Natural killer cell (primary cell): ENCODE measurements around the gene TMBIM4. TPM values are rescaled to one million over a fixed set of nuclear protein-coding genes. Genes with fewer than 3 reads are reported as not detected.
A peak's percentile ranks its signal among the peaks of the same experiment; 100 is the strongest.

Experiments
- ATAC-seq, 3 donors: fragments of 150-1000 bp in 2 of 3; fragments of 200-7000 bp in 1 of 3; cut with Tn5 transposase; 1 replicate in 1 of 3; 2 replicates in 2 of 3; pipeline ENCODE4 v1.10.0; 2021; ENCODE audit warnings: mild to moderate bottlenecking in 2 of 3, moderate library complexity in 2 of 3
- DNase-seq, 2 donors: peaks; one replicate each; pipeline versions ENCODE4 v3.0.0 to v3.0.0-alpha.2; 2013 to 2021; ENCODE audit warnings: mixed read lengths in 1 of 2
- H3K27ac ChIP-seq: one replicate; pipeline ENCODE4 v1.5.1; 2013; ENCODE audit warnings: mild to moderate bottlenecking, low read length
- H3K27me3 ChIP-seq: one replicate; pipeline ENCODE4 v1.6.1; 2013; ENCODE audit warnings: low read length; ENCODE audit not compliant: control insufficient read depth, insufficient read depth
- H3K36me3 ChIP-seq: one replicate; pipeline ENCODE4 v1.6.1; 2013; ENCODE audit warnings: low read length; ENCODE audit not compliant: control insufficient read depth, insufficient read depth
- H3K4me1 ChIP-seq: one replicate; pipeline ENCODE4 v1.6.1; 2013; ENCODE audit warnings: low read length; ENCODE audit not compliant: control insufficient read depth, insufficient read depth
- H3K4me3 ChIP-seq: one replicate; pipeline ENCODE4 v1.5.1; 2013; ENCODE audit warnings: low read length
- H3K9me3 ChIP-seq: one replicate; pipeline ENCODE4 v1.6.1; 2013; ENCODE audit warnings: low read length; ENCODE audit not compliant: control insufficient read depth, insufficient read depth
- H3K27ac Mint-ChIP-seq, 2 donors: one replicate each; pipeline ENCODE4 v1.8.0; 2022; ENCODE audit warnings: mild to moderate bottlenecking in 2 of 2, mixed read lengths in 2 of 2, moderate library complexity in 1 of 2
- H3K27me3 Mint-ChIP-seq, 2 donors: one replicate each; pipeline ENCODE4 v1.8.0; 2022; ENCODE audit warnings: low read depth in 2 of 2, mixed read lengths in 2 of 2
- H3K36me3 Mint-ChIP-seq: one replicate; pipeline ENCODE4 v1.8.0; 2022; ENCODE audit warnings: mixed read lengths
- H3K4me1 Mint-ChIP-seq, 2 donors: one replicate each; pipeline ENCODE4 v1.8.0; 2022; ENCODE audit warnings: mixed read lengths in 2 of 2
- H3K4me3 Mint-ChIP-seq: one replicate; pipeline ENCODE4 v1.8.0; 2022; ENCODE audit warnings: mild to moderate bottlenecking, moderate library complexity, mixed read lengths
- H3K9me3 Mint-ChIP-seq, 2 donors: one replicate each; pipeline ENCODE4 v1.8.0; 2022; ENCODE audit warnings: mixed read lengths in 2 of 2
- WGBS: methylation state at CpG from one replicate; pipeline ENCODE4 v1.1.7; 2013; ENCODE audit warnings: missing lambda C conversion rate; ENCODE audit not compliant: insufficient coverage; 5-methylcytosine and 5-hydroxymethylcytosine counted together
- intact Hi-C: fragments of 100-400 bp; cut with micrococcal nuclease; formaldehyde crosslinking; loops from one replicate; pipeline ENCODE4 v1.14.2; 2022
- total RNA-seq, 4 donors: library from RNA; stranded (reverse); fragments of 120-200 nt in 1 of 4; gene quantifications; one replicate each; pipeline versions ENCODE4 v1.2.3 to v1.2.4, GENCODE V29; 2013 to 2022
- TF ChIP-seq, protein P1 (sequence below): fragments of 200-600 bp; IDR thresholded peaks from one replicate; pipeline ENCODE4 v1.8.0; 2022; ENCODE audit warnings: antibody characterized with exemption

TMBIM4 gene
- total RNA-seq, 3 donors from 2014 or later (not counting 1 experiment from before 2014, with no cell fraction given) = 46.6 to 72.0 (median 63.2) TPM

DNA sequence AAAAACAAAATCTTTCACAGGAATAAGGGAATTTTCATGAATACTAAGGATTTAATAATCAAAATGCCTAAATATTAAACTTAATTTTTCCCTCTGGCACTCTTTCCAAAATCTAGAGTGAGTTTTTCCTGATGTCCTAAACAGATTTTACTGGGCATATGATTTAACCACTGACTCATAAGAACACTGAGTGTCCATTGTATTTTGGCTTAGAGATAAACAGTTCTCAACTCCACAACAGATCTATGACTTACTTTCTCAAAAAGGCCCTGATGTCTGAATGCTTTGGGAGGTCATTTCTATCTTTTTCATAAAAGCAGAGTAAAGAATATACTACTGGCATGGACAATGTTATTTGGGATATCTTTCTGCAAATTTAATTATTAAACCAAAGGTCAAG, 15.0 kb downstream of the TMBIM4 start:
- TF ChIP-seq, protein P1, sequence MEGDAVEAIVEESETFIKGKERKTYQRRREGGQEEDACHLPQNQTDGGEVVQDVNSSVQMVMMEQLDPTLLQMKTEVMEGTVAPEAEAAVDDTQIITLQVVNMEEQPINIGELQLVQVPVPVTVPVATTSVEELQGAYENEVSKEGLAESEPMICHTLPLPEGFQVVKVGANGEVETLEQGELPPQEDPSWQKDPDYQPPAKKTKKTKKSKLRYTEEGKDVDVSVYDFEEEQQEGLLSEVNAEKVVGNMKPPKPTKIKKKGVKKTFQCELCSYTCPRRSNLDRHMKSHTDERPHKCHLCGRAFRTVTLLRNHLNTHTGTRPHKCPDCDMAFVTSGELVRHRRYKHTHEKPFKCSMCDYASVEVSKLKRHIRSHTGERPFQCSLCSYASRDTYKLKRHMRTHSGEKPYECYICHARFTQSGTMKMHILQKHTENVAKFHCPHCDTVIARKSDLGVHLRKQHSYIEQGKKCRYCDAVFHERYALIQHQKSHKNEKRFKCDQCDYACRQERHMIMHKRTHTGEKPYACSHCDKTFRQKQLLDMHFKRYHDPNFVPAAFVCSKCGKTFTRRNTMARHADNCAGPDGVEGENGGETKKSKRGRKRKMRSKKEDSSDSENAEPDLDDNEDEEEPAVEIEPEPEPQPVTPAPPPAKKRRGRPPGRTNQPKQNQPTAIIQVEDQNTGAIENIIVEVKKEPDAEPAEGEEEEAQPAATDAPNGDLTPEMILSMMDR = no peak
- H3K4me1 ChIP-seq = peaks cover 4% of the 10 kb centered on the region
- no peak overlapping the region for H3K4me3 ChIP-seq
- H3K4me3 Mint-ChIP-seq = no peak overlapping the region
- ATAC-seq (no peak), DNase-seq (no peak)
- no peaks in the 10 kb centered on the region for H3K9me3 Mint-ChIP-seq
- no peaks in the 10 kb centered on the region for H3K9me3 ChIP-seq
- H3K27ac Mint-ChIP-seq = peak overlapping the region; percentile 41 to 56
- peaks cover 37% of the 10 kb centered on the region for H3K36me3 ChIP-seq
- no peaks in the 10 kb centered on the region for H3K36me3 Mint-ChIP-seq
- H3K4me1 Mint-ChIP-seq = peaks cover 49 to 52% of the 10 kb centered on the region in 2 donors
- no peaks in the 10 kb centered on the region for H3K27me3 Mint-ChIP-seq
- no peaks in the 10 kb centered on the region for H3K27me3 ChIP-seq
- H3K27ac ChIP-seq = no peak overlapping the region
- intact Hi-C loops = no loop called here

DNA sequence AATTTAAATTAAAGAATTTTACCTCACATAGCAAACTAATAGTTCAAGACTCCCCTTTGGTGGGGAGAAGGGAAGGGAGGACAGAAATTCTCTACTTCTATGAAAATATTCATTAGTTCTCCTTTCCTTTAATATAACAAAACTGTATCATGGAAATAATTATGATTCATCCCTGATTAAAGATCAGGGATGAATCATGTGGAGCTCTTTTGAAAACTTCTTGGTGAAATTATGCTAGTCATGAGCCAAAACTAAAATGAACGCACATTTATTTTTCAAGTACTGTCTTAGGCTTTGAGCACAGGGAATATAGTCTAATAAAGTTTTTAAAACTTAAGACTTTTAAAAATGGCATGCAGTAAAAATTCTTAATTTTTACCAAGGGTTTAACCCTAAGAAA, 17.1 kb downstream of the TMBIM4 start:
- H3K27me3 ChIP-seq = no peaks in the 10 kb centered on the region
- Mint-ChIP-seq H3K9me3 (no peaks in the 10 kb centered on the region), H3K27me3 (no peaks in the 10 kb centered on the region), H3K4me1 (peaks cover 34 to 35% of the 10 kb centered on the region in 2 donors), H3K4me3 (no peak overlapping the region), H3K36me3 (no peaks in the 10 kb centered on the region), H3K27ac (no peak overlapping the region)
- peaks cover 4% of the 10 kb centered on the region for H3K4me1 ChIP-seq
- TF ChIP-seq, protein P1 = no peak
- intact Hi-C loops = no loop called here
- H3K36me3 ChIP-seq = peaks cover 46% of the 10 kb centered on the region
- ATAC-seq (no peak), DNase-seq (no peak)
- H3K4me3 ChIP-seq = no peak overlapping the region
- H3K27ac ChIP-seq = no peak overlapping the region
- H3K9me3 ChIP-seq = no peaks in the 10 kb centered on the region
- 100% methylated on average over 1 of the region's 1 CpG for WGBS

DNA sequence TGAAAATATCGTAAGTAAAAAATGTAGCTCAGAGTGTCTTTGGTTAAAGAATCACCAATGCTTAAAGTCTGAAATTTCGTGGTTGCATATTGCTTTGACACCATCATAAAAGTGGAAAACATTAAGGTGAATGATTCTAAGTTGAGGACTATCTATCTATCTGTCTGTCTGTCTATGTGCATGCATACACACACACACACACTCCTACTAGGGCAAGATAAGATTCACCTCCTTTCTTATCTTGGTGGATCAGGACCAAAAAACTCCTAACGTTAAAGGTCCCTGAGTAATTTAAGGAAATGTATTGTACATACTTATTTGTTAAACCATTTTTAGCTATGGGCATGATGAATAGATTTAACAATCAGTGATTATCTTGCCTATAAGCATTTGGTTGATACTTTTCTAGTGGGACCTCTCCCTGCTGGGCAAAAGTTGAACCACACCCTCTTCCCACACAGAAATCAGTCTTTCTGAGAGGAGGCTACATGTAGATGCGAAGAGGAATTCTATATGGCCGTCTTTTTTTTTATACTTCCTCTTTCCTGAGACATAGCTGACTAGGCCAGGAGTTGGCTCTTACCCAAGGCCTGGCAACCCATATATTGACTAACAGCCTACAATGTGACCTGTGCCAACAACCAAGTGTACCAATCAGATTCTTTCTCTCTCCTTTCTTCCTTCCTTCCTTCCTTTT, 19.9 kb downstream of the TMBIM4 start:
- no peaks in the 10 kb centered on the region for H3K9me3 ChIP-seq
- ATAC-seq (no peak), DNase-seq (no peak)
- peaks cover 64% of the 10 kb centered on the region for H3K36me3 ChIP-seq
- Mint-ChIP-seq H3K36me3 (no peaks in the 10 kb centered on the region), H3K27ac (no peak overlapping the region), H3K9me3 (no peaks in the 10 kb centered on the region), H3K4me1 (peaks cover 26 to 29% of the 10 kb centered on the region in 2 donors), H3K4me3 (no peak overlapping the region), H3K27me3 (no peaks in the 10 kb centered on the region)
- no peaks in the 10 kb centered on the region for H3K4me1 ChIP-seq
- H3K4me3 ChIP-seq = no peak overlapping the region
- TF ChIP-seq, protein P1 = no peak
- no peak overlapping the region for H3K27ac ChIP-seq
- H3K27me3 ChIP-seq = no peaks in the 10 kb centered on the region
- 44% methylated on average over 2 of the region's 5 CpGs for WGBS
- intact Hi-C loops = no loop called here
